GM19463 (cell line): ENCODE data around the gene SCAANT1.

Source experiments
- ATAC-seq: cut with Tn5 transposase; IDR thresholded peaks from one replicate; pipeline ENCODE4 v1.9.1; 2021; ENCODE audit warnings: mild to moderate bottlenecking, moderate library complexity; ENCODE audit not compliant: unreplicated experiment

Gene SCAANT1

DNA sequence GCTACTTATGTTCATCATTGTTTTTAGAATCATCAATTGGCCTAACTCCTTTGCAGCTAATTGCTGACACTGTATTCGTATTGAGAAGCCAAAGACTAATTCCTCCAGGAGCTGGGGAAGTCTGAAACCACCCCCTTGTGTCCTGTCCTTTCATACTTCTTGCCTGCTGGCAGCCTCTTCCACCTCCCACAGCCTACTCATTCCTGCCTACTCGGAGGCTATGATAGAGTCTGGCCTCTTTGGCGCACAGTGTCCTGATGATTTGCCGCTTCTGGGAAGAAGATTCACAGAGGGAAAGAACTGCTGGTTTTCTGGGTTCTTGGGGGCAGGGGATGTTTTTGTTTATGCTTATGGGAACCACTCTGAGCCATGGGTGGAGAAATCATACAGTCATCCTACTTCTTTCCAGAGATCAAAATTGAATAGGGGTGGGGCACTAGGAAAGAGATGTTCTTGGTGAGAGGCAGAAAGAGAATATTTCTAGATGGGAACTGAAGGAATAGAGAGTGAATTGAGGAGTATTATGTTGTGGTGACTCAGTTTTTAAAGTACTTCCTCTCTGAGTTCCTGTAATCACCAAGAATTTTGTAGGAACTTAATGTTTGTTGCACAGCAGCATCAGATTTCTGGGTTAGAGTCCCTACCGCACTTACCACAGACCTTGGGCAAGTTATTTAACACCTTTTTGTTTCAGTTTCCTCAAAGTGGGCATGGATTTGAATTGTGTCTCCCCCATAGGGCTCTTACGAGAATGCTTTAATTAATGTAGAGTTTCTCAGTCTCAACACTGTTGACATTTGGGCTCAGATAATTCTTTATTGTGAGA lies 22.1 kb upstream of the SCAANT1 start:
- no peak for ATAC-seq

DNA sequence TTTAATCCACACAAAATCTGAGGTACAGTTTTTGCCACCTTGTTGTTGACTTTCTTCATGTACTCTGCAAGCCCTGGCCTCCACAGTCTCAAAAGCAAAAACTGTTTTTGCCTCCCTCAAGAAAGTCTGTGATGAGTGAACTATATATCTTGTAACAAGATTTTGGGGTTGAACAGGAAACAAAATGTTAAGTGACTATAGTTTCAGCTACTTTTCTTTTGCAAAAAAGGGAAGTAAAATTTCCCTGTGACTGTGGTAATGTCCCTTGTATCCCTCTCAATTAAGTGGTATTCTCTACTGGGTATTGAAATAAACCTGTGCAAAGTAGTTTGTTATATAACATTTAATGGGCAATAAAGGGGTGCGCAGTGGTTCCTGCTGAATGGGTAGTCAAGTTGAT lies 21.3 kb upstream of the SCAANT1 start:
- ATAC-seq: peak; percentile 57

DNA sequence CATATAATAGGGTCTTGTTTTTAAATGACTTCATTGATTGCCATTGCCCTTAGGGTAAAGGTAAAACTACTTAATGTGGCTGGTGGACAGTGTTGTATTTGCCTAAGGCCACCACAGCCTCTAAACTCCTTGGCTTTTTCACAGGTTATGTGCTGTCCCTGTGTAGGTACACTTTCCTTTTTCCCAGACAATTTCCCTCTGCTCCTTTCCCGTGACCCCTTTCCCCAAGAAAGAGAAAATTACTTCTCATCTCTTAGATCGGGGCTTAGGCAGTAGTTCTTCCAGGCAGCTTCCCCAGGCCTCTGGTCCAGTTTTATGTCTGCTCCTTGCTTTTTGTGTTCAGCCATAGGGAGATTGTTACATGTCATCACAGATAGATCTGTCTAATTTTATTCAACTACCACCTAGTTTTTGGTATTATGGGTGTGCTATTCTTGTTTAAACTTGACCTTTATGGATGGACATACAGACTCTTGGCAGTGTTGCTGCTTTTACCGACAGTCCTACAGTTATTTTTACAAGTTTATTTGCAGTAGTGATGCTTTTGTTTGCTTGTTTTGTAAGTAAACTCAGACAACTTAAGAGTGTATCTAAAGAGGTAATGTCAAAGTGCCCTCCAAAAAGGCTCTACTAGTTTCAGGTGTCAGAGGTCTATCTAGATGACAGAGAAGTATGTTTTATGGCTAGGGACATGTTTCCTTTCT lies 20.5 kb upstream of the SCAANT1 start:
- no peak for ATAC-seq

DNA sequence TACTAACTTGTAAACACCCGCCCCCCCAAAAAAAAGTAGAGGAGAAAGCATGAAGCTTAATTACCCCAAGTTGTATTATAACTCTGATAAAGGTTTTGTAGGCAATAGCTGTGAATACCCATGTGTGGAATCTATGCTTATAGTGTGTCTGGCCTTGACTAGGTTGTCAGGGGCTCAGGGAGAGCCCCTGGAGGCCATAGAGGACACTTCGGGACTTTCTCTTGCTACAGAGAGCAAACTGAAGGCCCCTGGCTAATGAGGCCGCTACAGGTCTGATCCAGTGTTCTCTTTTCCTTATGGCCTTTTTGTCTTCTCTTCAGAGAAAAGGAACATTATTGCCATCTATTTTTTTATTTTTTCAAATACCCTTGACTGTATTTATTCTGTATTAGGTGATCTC lies 19.1 kb upstream of the SCAANT1 start:
- ATAC-seq: no peak

DNA sequence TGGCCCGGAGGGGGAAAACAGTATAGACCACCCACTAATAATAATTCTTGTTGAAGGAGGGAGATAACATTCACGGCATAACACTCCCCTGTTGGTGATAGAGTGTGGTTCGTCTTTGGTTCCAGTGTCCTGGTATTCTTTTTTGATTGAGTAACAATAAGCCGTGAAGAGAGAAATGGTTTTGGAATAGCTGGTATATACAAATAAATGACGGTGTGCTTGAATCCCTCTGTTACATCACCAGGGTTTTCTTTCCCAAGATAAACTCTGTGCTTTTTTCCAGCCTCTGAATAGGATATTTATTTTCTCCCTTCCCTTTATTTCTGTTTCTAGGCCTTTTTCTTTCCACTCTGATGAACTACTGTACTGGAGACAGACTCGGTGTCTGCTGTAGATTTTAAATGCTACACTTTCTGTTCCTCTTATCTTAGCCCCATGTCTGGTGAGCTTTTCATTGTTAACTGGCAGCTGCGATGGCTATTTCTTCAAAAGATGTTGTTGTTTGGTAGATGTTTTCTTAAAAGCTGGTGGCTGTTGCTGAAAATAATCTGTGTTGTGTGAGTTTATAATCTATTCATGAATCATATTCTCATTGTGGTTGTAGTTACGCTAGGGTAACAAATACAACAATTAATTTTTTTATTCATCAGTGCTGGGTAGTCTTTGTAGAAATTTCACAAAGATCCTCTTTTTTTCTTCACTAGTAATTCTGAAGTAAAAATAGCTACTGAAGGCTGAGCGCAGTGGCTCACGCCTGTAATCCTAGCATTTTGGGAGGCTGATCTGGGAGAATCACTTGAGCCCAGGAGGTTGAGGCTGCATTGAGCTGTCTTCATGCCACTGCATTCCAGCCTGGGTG lies 15.5 kb upstream of the SCAANT1 start:
- ATAC-seq: peak; percentile 74

DNA sequence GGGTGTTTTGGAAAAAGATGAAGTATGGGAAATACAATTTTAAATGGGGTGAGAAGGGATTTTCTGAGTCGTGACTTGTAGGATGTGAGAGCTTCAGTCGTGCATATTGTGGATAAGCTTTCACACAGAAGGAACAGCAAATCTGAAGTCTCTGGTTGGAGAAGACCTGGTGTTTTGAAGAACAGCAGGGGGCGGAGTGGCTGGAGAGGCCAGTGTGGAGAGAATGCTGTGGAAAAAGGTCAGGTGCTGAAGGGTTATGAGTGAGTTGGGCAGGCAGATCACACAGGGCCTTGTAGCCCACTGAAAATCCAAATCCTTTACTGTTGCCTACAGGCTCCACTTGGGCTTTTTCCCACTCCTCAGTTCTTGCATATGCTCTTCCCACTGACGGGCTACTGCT lies 14.1 kb upstream of the SCAANT1 start:
- no peak for ATAC-seq

DNA sequence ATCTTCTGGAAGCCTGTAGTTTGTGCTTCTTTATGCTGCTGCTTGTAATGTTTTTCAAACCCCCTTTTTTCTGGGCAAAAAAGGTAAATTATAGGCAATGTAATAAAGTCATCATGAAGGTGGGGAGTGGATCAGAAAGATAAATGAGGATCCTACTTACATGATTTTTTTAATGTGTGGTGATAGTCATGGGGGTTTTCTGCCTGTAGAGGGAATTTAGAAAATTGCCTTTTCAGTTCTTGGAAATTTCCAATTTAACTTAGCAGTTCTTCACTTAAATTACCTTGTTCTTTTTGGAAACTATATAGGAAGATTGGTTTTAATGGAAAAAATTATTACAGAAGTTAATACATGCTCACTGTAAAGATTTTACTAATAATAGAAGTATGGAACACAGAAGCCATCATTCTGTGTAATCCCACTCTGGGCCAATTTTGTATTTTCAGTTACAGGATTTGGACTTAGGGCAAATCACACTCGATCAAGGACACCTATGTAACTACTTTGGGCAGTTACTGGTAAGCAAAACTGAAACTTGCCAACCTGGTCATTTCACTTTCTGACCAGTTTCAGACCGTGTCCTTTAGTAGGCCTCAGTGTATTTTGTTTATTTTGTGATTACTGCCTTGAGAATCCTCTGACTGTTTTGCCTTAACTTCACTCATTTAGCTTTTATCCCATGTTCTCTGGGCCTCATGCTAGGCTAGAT lies 10.5 kb upstream of the SCAANT1 start:
- no peak for ATAC-seq

DNA sequence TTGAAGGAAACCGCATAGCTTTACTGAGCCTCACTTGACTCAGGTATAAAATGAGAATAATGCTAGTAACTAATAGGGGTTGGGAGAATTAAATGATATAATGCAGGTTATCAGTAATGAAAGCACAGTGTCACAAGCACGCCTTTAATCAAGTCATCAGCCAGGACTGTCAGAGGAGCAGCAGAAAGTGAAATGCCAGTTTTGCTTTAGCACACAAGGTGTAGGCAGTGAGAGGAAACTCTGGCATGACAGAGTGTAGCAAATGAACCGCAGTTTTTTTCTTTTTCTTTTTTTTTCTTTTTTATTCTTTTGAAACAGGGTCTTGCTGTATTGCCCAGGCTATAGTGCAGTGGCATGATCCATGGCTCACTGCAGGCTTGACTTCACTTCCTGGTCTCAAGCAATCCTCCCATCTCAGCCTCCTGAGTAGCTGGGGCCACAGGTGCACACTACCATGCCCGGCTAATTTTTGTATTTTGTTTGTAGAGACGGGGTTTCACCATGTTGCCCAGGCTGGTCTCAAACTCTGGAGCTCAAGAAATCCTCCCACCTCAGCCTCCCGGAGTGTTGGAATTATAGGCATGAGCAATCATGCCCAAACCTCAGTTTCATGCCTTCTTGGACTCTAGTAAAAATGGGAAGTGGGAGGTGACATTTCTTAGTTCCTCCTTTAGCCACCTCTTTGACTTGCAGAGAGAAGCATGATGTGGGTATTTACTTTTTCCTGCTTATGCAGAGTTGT lies 9.7 kb upstream of the SCAANT1 start:
- ATAC-seq: peak; percentile 79

DNA sequence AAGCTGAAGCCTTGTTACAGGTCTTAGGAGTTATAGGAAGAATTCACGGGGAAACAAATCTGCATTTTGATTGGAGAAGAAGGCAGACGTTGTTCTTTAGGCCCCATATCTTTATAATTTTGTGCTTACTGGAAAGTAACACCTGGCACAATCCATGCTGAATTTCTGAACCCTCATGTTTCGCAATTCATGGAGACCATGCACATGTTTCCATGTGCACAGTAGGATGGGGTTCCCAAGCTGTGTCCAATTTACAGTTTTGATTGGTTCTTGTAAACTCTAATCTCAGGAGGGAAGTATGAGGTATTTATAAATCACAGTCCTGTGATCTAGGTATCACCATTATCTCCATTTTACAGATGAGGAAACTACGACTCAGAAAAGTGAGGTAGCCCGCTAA lies 7.8 kb upstream of the SCAANT1 start:
- ATAC-seq: no peak

DNA sequence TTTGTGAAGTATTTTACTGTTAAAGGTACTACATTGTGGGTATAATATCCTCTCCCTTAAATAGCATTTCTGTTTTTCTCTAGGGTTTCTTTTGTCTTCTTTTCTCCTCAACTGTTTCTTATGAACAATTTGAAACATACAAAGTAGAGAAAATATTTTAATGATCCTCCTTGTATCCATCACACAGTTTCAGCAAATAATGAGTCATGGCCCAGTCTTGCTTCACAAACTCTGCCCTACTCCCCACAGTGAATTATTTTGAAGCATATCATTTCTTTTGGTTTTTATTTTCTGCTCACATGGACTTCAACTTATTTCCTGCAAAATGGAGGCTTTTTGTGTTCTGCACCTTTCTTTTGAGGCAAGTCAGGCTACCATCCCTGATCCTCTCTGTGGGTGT lies 6.1 kb upstream of the SCAANT1 start:
- ATAC-seq: no peak

DNA sequence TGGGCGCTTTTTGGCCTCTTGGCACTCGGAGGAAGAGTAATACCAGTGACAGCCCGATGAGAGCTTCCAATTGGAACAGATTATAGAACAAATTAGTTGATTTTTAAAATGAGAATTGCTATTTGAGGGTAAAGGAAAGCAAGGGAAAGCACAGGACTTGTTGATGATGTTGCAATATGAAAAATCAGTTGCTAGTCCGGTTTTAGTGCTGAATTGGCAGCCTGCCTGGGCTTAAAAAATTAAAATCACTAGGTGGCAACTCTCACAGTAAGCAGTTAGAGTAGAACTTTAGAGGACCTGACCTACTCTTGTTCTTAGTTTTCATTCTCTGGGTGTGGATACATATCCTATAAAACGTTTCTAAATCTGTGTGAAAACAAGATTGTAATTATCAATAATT lies 2.1 kb upstream of the SCAANT1 start:
- no peak for ATAC-seq

DNA sequence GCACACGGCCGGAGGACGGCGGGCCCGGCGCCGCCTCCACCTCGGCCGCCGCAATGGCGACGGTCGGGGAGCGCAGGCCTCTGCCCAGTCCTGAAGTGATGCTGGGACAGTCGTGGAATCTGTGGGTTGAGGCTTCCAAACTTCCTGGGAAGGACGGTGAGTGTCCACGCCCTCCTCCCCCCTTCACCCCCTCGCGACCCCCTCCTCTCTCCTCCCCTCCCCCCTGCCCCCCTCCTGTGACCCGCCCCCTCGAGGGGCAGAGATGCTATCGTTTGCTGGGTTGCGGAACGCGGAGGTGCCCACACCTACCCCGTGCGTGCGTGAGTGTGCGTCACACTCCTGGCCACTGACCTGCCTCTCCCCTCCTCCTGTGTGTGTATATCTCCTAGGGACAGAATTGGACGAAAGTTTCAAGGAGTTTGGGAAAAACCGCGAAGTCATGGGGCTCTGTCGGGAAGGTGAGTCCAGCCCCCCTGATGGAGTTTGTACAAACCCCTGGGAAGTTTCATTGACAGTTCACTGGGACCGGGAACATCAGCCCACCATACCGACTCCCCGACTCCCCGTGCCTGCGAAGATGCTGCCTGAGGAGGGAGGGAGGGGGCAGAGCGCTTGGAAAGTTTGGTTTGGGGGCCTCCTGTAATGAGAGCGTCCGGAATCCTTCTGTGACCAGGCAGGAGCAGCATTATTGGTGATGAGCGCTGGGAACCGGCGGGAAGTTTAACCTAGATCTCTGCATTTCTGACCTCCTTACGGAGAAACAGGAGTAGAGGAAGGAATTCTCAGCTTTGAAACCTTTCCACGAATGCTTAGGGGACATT lies 795 bp upstream of the SCAANT1 start:
- peak; percentile 15 for ATAC-seq

DNA sequence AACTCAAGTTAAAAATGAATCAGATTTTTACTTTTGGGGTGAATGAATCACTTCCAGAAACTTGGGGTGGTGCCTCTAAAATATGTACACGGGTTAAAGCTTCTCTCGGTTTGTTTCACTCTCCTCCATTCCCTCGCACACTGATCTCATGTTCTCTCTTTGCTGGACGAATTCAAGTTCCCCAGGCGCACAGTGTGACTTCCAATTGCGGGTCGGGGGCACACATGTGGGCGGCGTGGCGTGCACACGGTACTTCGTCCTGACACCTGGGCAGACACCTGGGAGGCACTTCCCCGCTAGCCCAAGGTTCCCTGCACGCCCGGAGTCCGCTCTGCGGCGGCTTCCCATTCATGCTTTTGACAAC lies 692 bp downstream of the SCAANT1 start:
- no peak for ATAC-seq

DNA sequence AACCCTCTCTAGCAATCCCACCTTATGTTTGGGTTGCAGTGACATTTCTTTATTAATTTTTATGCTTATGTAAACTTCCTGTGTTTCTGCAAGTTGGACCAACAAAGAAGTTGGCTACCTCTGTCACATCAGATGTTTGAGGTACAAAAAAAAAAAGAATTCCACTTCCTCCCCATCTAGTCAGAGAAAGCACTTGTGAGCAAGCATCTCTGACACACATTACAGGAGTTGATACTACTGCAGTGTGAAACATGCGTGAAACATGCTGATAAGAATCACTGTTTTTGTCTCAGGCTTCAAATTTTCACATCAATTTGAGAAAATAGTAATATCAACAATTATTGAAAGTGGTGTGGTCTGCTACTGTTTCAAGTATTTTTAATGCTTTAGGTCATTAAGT lies 1.3 kb downstream of the SCAANT1 start:
- no peak for ATAC-seq

DNA sequence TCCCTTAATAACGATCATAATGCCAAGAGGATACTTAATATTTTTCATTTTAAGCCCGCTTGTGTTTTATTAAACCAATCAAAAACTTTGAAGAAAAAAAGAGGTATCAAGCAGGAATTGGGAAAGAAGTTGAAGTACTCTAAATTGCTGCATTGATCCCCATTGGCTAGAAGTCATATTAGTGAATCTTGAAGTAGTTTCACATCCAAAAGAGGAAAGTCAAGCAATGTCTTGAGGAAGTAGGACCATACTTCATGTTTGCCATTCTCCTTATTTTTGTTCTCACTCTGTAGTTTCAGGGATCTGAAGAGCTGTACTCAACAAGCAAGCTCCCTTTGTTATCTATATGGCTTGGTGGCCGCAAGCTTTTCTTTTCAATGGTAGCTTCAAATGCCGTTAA lies 2.2 kb downstream of the SCAANT1 start:
- no peak for ATAC-seq

DNA sequence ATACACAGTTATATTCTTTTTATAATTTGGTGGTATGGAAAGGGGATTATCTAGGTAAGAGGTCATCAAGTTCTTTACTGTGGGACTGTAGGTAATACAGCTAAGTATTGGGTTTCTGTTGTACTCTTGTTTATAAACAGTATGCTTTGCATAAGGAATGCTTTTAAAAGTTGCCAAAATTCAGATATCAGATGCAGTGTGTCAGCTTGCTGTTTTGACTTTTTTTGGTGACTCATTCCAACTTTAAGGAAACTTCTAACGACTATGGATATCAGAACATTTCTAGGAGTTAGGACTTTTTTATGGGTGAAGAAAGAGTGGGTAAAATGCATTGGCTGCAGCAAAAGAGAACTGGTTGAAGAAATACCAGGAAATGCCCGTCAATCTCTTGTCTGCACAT lies 2.8 kb downstream of the SCAANT1 start:
- ATAC-seq: no peak

DNA sequence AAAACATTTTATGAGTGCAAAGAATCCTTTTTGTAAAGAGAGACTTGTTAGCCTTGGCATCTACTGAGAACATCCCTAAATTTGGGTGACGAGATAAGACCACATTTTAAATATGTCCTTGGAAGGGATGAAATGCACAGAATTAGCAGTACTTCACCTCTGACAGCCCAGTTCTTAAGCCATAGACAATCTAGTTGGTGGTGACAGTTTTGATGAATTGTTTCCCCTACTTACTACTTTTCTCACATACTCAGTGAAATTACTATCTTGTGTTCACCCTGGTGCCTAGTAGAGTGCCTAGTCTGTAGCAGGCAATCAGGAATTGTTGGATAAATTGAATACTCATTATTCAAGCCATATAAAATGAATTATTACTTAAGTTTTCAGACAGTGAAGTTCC lies 3.4 kb downstream of the SCAANT1 start:
- ATAC-seq: no peak

DNA sequence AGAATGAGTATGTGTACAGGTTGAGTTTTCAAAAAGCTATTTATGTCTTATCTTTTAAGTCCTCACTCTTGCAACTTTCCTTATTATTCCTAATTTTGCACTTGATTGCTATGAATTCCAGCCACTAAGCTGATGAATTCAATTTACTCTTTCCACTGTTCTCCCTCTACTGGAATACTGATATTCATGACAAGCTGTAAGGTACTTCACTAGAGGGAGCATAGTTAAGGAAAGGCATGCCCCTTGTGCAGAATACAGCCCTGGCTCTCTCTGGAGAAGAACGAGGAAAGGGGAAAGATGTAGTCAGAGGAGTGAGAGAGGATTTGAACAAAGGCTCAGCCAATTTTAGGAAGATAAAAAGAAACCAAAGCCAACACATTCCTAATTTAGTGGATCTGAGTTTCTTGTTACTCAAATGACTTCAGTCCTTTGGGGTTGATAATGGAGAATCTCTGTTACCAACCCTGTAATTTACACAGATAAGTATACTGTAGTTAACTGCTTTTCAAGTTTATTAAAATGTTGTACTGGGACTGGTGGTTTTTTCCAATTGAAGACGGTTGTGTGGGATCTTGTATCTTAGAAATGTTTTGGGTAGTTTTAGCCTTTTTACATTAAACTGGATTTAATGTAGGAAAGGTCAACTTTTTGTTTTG lies 4.0 kb downstream of the SCAANT1 start:
- ATAC-seq: no peak
